NCI-H510A (cell line): ENCODE results near the gene TP53.
"Not testable (repeated sequence)": the region's sequence is repeated elsewhere in the genome, so short reads cannot be mapped to it uniquely, and the experiment has no call there.

ENCODE experiments used
- DNase-seq: peaks from one replicate; lab custom pipeline; 2025; lab: John Stamatoyannopoulos, UW

TP53 gene

DNA sequence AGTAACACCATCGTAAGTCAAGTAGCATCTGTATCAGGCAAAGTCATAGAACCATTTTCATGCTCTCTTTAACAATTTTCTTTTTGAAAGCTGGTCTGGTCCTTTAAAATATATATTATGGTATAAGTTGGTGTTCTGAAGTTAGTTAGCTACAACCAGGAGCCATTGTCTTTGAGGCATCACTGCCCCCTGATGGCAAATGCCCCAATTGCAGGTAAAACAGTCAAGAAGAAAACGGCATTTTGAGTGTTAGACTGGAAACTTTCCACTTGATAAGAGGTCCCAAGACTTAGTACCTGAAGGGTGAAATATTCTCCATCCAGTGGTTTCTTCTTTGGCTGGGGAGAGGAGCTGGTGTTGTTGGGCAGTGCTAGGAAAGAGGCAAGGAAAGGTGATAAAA lies 14.1 kb downstream of the TP53 start:
- no peak for DNase-seq

DNA sequence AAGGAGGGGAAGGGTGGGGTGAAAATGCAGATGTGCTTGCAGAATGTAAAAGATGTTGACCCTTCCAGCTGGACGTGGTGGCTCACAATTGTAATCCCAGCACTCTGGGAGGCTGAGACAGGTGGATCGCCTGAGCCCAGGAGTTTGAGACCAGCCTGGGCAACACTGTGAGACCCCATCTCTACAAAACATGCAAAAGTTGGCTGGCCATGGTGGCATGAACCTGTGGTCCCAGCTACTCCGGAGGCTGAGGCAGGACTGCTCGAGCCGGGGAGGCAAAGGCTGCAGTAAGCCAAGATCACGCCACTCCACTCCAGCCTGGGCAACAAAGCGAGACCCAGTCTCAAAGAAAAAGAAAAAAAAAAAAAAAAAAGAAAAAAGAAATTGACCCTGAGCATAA lies 18.8 kb downstream of the TP53 start:
- no peak for DNase-seq

DNA sequence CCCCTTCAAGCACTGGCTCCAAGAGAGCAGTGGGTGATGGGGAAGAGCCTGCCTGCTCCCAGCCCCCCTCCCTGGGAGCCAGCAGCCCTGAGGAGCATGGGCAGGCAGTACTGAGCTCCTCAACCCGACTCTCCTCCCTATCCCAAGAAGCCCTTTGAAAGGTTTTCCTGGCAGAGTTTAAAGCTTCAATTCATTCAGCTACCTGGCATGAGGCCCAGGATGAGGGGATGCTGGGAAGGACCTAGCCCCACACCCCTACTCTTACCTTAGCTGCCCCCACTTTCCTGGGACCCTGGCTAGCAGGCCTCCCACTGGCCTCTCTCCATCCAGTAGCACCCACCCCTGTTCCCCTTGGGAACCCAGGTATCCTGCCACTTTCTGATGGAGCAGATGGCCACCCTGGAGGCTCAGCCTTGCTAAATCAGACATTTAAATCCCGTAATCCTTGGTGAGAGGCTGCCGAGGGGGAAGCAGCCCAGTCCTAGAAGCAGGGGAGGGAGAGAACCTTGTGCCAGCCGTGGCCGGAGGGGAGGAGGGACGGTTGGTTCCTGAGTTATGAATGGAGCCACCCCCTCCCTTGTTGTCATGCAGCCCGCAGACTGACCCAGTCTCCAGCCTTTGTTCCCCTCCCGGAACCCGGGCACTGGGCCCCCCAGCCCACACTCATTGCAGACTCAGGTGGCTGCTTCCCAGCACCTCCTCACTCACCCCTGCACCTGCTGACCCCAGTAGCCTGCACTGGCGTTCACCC lies 19.5 kb downstream of the TP53 start:
- no peak for DNase-seq

DNA sequence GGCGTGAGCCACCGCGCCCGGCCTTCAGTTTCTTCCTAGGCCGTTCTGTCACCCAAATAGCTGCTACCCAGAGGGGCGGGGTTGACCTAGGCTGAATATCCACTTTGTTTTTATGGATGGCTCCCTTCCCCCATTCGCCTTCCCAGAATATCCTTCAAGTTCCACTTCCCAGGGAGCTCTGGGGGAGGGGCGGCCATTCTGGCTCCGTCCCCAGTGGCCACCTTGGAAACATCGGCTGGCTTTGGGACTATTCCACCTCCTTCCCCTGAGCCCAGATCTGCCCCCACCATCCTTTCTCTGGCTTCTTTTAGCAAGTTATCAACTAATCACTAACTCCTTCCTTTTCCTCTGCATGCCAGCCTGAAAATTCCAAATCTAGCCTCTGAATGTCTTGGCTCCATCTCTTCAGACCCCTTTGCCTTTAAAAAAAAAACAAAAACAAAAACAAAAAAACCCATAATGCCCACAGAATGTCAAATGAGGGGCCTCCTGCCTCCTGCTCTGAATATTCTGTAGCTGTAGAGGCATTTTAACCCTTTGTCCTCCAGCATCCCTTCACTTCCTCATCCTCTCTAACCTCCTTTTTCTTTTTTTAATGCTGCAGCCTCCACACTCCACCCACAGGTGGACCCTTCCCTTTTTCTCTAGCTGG lies 30.2 kb downstream of the TP53 start:
- no peak for DNase-seq

DNA sequence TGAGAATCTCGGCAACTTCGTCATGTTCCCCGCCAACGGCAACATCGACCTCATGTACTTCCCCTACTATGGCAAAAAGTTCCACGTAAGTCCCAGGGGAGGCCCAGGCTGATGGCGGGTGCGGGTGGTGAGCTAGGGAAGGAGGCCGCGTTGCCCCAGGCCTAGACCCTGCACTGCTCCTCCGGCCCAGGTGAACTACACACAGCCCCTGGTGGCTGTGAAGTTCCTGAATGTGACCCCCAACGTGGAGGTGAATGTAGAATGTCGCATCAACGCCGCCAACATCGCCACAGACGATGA lies 31.8 kb downstream of the TP53 start:
- no peak for DNase-seq

- DNase-seq: no peak
These were observed 32.3 kb downstream of the TP53 start for GRCh38 chr17:7654832-7655540.

GRCh38 chr17:7652388-7653356 lies 34.6 kb downstream of the TP53 start:
- DNase-seq: no peak

- DNase-seq: no peak
These were observed 35.5 kb downstream of the TP53 start for GRCh38 chr17:7651665-7652387.

- no peak for DNase-seq
These were observed 36.1 kb downstream of the TP53 start for GRCh38 chr17:7651097-7651664.

GRCh38 chr17:7650509-7651096 lies 36.7 kb downstream of the TP53 start, which contains the start of gene ATP1B2:
Gene ATP1B2 (plus strand): TSS chr17:7650926. CDS start chr17:7651519, 593 bp downstream.
- peak; percentile 89 for DNase-seq

DNA sequence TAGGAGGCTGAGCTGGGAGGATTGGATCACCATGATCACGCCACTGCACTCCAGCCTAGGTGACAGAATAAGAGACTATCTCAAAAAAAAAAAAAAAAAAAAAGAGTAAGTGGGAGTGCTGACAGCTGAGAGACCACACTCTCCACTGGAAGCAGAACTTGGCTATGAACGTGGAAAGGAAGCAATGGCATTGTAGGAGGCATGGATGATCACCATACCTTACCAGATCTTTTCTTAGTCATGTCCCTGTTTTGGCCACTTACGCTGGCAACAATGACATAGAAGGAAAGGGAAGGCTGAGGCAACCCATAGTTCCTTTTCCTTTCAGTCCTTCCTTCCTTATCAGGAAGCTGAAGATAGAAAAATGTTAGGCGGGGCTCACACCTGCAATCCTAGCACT lies 40.3 kb downstream of the TP53 start:
- no peak for DNase-seq

DNA sequence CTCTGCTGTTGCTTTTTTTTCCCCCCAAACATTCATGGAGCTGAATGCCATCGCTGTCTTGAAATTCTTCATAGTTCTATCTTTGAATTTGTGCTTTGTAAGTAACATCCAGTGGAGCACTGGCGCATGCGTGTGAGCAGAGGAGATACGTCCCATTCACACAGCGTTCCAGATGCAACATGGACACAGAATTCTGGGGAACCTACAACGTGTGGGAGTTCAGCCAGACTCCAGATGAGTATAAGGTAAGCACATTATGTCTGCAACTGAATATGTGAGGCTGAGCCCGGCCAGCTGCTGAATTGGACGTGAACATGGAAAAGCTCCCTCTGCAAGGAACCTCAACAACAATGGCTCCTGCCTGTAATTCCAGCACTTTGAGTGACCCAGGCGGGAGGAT lies 40.8 kb downstream of the TP53 start:
- DNase-seq: no peak

DNA sequence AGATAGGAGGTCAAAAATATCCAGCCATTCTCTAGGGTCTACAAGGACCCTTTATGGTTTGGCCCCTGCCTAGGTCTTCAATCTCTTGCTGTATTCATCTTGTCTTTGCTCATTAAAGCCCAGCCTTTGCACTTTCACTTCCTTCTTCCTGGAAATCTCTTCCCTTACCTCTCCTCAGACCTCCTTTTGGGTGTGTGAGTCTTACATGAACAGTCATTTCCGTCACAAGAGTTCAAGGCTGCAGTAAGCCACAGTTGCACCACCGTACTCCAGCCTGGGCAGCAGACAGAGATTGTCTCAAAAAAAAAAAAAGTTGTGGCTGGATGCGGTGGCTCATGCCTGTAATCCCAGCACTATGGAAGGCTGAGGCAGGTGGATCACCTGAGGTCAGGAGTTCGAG lies 42.5 kb downstream of the TP53 start:
- DNase-seq: no peak

- not testable (repeated sequence) for DNase-seq
These were observed 45.7 kb downstream of the TP53 start for GRCh38 chr17:7641635-7642034.

GRCh38 chr17:7640783-7641182 lies 46.5 kb downstream of the TP53 start:
- DNase-seq: no peak

- DNase-seq: no peak
These were observed 51.1 kb downstream of the TP53 start for GRCh38 chr17:7636163-7636562.

GRCh38 chr17:7634384-7634783 lies 52.9 kb downstream of the TP53 start:
- peak; percentile 9 for DNase-seq

DNA sequence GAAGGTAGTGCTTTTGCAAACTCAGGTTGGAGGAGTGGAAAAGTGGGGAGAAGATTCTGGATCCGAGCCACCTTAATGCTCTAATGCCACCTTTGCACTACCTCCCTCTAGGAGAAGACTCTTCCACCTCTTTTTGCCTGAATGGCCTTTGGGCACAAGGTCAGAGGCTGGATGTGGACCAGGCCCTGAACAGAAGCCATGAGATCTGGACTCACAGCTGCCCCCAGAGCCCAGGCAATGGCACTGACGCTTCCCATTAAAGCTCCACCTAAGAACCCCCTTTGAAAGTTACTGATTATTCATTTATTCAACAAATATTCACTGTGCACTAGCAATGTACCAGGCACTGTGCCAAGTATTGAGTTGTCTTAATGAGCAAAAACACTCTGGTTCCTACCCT lies 54.2 kb downstream of the TP53 start:
- no peak for DNase-seq

GRCh38 chr17:7632492-7632894 lies 54.8 kb downstream of the TP53 start:
- no peak for DNase-seq
